T-cell (primary cell): Measurements from ENCODE around the gene MCF2L2. TPM values are rescaled to one million over a fixed set of nuclear protein-coding genes. Genes with fewer than 3 reads are reported as not detected.

Experiments
- ATAC-seq, 4 experiments: fragments of 200-7000 bp in 3 of 4; fragments of 150-1000 bp in 1 of 4; cut with Tn5 transposase; replicated peaks in 1 of 4; 1 replicate in 3 of 4; 2 replicates in 1 of 4; pipeline ENCODE4 v1.10.0; 2021; ENCODE audit warnings: moderate library complexity in 3 of 4, mild to moderate bottlenecking in 2 of 4, moderate number of reproducible peaks in 1 of 4
- CTCF ChIA-PET, 2 donors: fragments of 300-600 bp; sonication (Branson Sonifier 250); formaldehyde crosslinking; loops; one replicate each; lab custom pipeline; 2022; ENCODE audit warnings: antibody characterized with exemption in 2 of 2; lab: Charles Lee
- POLR2A ChIA-PET, 2 donors: fragments of 300-600 bp; sonication (Branson Sonifier 250); formaldehyde crosslinking; loops; one replicate each; lab custom pipeline; 2022; ENCODE audit warnings: antibody characterized with exemption in 2 of 2; lab: Charles Lee
- DNase-seq, 35 experiments: peaks; one replicate each; pipeline versions ENCODE4 v3.0.0 to v3.0.0-alpha.2; 2013 to 2023
- H3K27ac ChIP-seq: one replicate; pipeline ENCODE4 v1.5.1; 2013; ENCODE audit warnings: low read length
- H3K27me3 ChIP-seq, 2 experiments: replicated peaks in 1 of 2; 1 replicate in 1 of 2; 2 replicates in 1 of 2; pipeline versions ENCODE4 v1.6.1 to v1.7.0; 2013; ENCODE audit warnings: low read length in 1 of 2, mixed read lengths in 1 of 2; ENCODE audit not compliant: control insufficient read depth in 2 of 2, insufficient read depth in 2 of 2; ENCODE audit errors: extremely low read depth in 1 of 2
- H3K36me3 ChIP-seq, 2 donors: 1 replicate in 1 of 2; 2 replicates in 1 of 2; pipeline versions ENCODE4 v1.6.1 to v1.7.0; 2013; ENCODE audit warnings: low read length in 1 of 2; ENCODE audit not compliant: control insufficient read depth in 2 of 2, insufficient read depth in 1 of 2; ENCODE audit errors: extremely low read depth in 1 of 2
- H3K4me1 ChIP-seq, 2 experiments: 1 replicate in 1 of 2; 2 replicates in 1 of 2; pipeline versions ENCODE4 v1.6.1 to v1.7.0; 2013; ENCODE audit warnings: low read length in 2 of 2, mixed read lengths in 1 of 2; ENCODE audit not compliant: insufficient read depth in 2 of 2, control insufficient read depth in 1 of 2; ENCODE audit errors: extremely low read depth in 1 of 2
- H3K4me3 ChIP-seq, 2 donors: 1 replicate in 1 of 2; 2 replicates in 1 of 2; pipeline versions ENCODE4 v1.5.1 to v1.7.0; 2013; ENCODE audit warnings: mild to moderate bottlenecking in 2 of 2, low read length in 1 of 2, moderate library complexity in 1 of 2; ENCODE audit not compliant: control insufficient read depth in 1 of 2; ENCODE audit errors: extremely low read depth in 1 of 2
- H3K9me3 ChIP-seq: 2 replicates; pipeline ENCODE4 v1.7.0; 2013
- H3K27ac Mint-ChIP-seq, 2 donors: one replicate each; pipeline ENCODE4 v1.8.0; 2020 to 2021; ENCODE audit warnings: mild to moderate bottlenecking in 2 of 2, mixed read lengths in 2 of 2
- H3K27me3 Mint-ChIP-seq, 2 donors: one replicate each; pipeline ENCODE4 v1.8.0; 2021 to 2022; ENCODE audit warnings: mixed read lengths in 2 of 2
- H3K36me3 Mint-ChIP-seq: one replicate; pipeline ENCODE4 v1.8.0; 2021; ENCODE audit warnings: mixed read lengths
- H3K4me1 Mint-ChIP-seq, 3 donors: one replicate each; pipeline ENCODE4 v1.8.0; 2020 to 2022; ENCODE audit warnings: mixed read lengths in 3 of 3, mild to moderate bottlenecking in 1 of 3
- H3K4me3 Mint-ChIP-seq, 3 donors: one replicate each; pipeline ENCODE4 v1.8.0; 2020 to 2022; ENCODE audit warnings: mild to moderate bottlenecking in 3 of 3, mixed read lengths in 3 of 3, moderate library complexity in 3 of 3
- H3K9me3 Mint-ChIP-seq, 3 donors: one replicate each; pipeline ENCODE4 v1.8.0; 2020 to 2022; ENCODE audit warnings: mixed read lengths in 3 of 3
- WGBS: methylation state at CpG from one replicate; pipeline ENCODE4 v1.1.5; 2013; ENCODE audit warnings: missing lambda C conversion rate; ENCODE audit not compliant: insufficient coverage; 5-methylcytosine and 5-hydroxymethylcytosine counted together
- total RNA-seq, 35 experiments: library from RNA in 6 of 35; stranded (reverse) in 6 of 35; fragments of 120-200 nt in 1 of 35; gene quantifications; one replicate each; pipeline versions ENCODE4 v1.2.1 to v1.2.4 and lab custom pipeline; 2013 to 2026

MCF2L2 gene
- total RNA-seq, 5 donors from 2014 or later (not counting 1 experiment from before 2014, with no cell fraction given): 4.8 to 8.1 (median 5.9) TPM

DNA sequence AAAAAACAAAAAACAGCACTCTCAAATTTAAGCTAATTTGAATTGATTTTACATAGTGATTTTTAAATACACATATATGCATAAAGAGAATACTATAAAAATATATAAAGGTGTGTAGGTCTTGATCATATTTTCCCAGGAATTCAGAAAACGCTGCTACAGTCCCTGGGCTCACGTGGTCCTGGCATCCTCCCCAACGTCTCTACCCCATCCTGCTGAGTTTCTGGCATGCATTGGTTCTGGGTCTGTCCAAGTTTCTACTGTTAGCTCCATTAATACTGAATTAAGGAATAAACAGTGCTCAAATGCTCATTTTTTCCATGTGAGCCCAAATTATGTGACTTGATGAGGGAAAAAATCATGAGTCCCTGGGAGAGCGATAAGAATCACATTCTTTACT lies 233.2 kb downstream of the MCF2L2 start:
- CTCF ChIA-PET: no interaction called here
- H3K9me3 Mint-ChIP-seq: no peaks in the 10 kb centered on the region

GRCh38 chr3:183193762-183194689 lies 234.4 kb downstream of the MCF2L2 start:
- no peaks in the 10 kb centered on the region for H3K4me1 ChIP-seq
- no peak for ATAC-seq
- POLR2A ChIA-PET: interaction anchor here in 1 of 2 donors (0.6 kb wide), 1 partner anchor 17 kb away, joined by 5 read pairs; no protein-coding TSS in a partner anchor
- H3K4me1 Mint-ChIP-seq: no peaks in the 10 kb centered on the region
- no peak overlapping the region for H3K4me3 Mint-ChIP-seq
- H3K9me3 ChIP-seq: no peaks in the 10 kb centered on the region
- no peaks in the 10 kb centered on the region for H3K9me3 Mint-ChIP-seq
- no peak for DNase-seq
- no peak overlapping the region for H3K4me3 ChIP-seq
- H3K27ac Mint-ChIP-seq: no peak overlapping the region
- H3K36me3 Mint-ChIP-seq: no peaks in the 10 kb centered on the region
- H3K36me3 ChIP-seq: no peaks in the 10 kb centered on the region
- WGBS: 90% methylated on average over 4 of the region's 10 CpGs
- CTCF ChIA-PET: interaction anchor here in 1 of 2 donors (0.6 kb wide), 1 partner anchor 92 kb away, joined by 5 read pairs; no protein-coding TSS in a partner anchor
- H3K27me3 Mint-ChIP-seq: peaks cover 0 to 4% of the 10 kb centered on the region in 2 donors
- no peak overlapping the region for H3K27ac ChIP-seq
- H3K27me3 ChIP-seq: no peaks in the 10 kb centered on the region

More for the DNA sequence above, 233.2 kb downstream of the MCF2L2 start:
- Mint-ChIP-seq H3K36me3 (no peaks in the 10 kb centered on the region), H3K27ac (no peak overlapping the region), H3K4me1 (no peaks in the 10 kb centered on the region), H3K4me3 (no peak overlapping the region), H3K27me3 (peaks cover 0 to 4% of the 10 kb centered on the region in 2 donors)
- Histone ChIP-seq H3K4me1 (no peaks in the 10 kb centered on the region), H3K27ac (no peak overlapping the region), H3K36me3 (no peaks in the 10 kb centered on the region), H3K27me3 (no peaks in the 10 kb centered on the region), H3K4me3 (no peak overlapping the region), H3K9me3 (no peaks in the 10 kb centered on the region)
- WGBS: no CpG with 5 or more reads among the region's 4 CpGs
- ATAC-seq (no peak), DNase-seq (no peak)
- POLR2A ChIA-PET: interaction anchor here in 1 of 2 donors (0.6 kb wide), 1 partner anchor 104 kb away, joined by 3 read pairs; no protein-coding TSS in a partner anchor

DNA sequence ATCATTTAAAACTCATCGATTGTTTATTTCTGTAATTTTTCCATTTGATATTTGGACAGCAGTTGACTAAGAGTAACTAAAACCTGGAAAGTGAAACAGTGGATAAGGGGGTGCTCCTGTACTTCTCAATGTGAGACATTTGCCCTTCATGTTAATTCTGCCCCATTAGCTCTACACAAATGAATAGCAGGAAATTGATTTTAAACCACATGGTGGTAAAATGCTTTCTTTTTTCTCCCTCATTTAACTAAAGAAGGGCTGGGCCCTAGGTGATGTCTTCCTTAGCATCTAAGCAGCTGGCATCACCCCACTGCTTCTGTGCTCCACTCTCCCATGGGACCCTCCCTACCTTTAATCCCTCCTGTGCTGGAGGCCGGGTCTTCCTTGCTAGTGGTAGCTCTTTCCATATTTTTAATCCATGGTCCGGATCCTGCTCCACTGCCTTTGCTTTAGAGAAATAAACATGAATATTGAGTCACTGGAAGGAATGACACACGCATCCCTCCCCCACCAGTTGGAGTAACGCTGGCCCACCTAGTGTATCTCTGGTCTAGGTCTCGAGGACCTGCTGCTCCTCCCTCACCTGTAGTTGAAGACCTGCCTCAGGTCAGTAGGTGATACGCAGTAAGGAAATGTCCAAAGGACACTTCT lies 235.6 kb downstream of the MCF2L2 start:
- H3K27ac ChIP-seq: no peak overlapping the region
- H3K36me3 ChIP-seq: no peaks in the 10 kb centered on the region
- no peak overlapping the region for H3K4me3 ChIP-seq
- Mint-ChIP-seq H3K4me3 (no peak overlapping the region), H3K9me3 (no peaks in the 10 kb centered on the region), H3K36me3 (no peaks in the 10 kb centered on the region), H3K4me1 (no peaks in the 10 kb centered on the region), H3K27me3 (peaks cover 0 to 4% of the 10 kb centered on the region in 2 donors), H3K27ac (no peak overlapping the region)
- ChIA-PET POLR2A (no interaction called here), CTCF (no interaction called here)
- DNase-seq (no peak), ATAC-seq (no peak)
- H3K27me3 ChIP-seq: no peaks in the 10 kb centered on the region
- WGBS: 97% methylated on average over 4 of the region's 7 CpGs
- H3K4me1 ChIP-seq: no peaks in the 10 kb centered on the region
- no peaks in the 10 kb centered on the region for H3K9me3 ChIP-seq

DNA sequence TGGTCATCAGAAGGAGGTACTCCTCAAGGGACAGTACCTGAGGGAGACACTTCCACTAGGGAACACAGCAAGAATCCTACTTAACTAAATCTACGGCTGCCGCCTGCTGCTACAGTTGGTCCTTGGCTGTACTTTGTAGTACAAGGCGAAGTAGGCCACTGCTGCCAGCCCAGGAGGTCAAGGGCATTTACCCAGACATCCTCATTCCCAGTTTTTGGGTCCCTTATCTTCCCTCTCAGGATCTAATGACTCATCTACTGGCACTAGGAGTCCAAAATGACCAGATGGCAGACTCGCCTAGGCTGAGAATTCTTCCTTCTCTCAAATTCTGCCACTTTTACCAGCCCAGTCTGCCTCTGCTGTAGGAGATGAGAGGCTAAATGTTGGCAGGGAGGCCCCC lies 238.8 kb downstream of the MCF2L2 start:
- Mint-ChIP-seq H3K27ac (no peak overlapping the region), H3K4me3 (no peak overlapping the region), H3K27me3 (no peaks in the 10 kb centered on the region), H3K4me1 (no peaks in the 10 kb centered on the region), H3K36me3 (no peaks in the 10 kb centered on the region), H3K9me3 (no peaks in the 10 kb centered on the region)
- WGBS: 100% methylated on average over 3 of the region's 4 CpGs
- POLR2A ChIA-PET: no interaction called here
- no peaks in the 10 kb centered on the region for H3K9me3 ChIP-seq
- no peak for ATAC-seq
- no peaks in the 10 kb centered on the region for H3K36me3 ChIP-seq
- no peak for DNase-seq
- H3K27me3 ChIP-seq: no peaks in the 10 kb centered on the region
- H3K4me3 ChIP-seq: no peak overlapping the region
- H3K4me1 ChIP-seq: no peaks in the 10 kb centered on the region
- CTCF ChIA-PET: no interaction called here
- no peak overlapping the region for H3K27ac ChIP-seq

DNA sequence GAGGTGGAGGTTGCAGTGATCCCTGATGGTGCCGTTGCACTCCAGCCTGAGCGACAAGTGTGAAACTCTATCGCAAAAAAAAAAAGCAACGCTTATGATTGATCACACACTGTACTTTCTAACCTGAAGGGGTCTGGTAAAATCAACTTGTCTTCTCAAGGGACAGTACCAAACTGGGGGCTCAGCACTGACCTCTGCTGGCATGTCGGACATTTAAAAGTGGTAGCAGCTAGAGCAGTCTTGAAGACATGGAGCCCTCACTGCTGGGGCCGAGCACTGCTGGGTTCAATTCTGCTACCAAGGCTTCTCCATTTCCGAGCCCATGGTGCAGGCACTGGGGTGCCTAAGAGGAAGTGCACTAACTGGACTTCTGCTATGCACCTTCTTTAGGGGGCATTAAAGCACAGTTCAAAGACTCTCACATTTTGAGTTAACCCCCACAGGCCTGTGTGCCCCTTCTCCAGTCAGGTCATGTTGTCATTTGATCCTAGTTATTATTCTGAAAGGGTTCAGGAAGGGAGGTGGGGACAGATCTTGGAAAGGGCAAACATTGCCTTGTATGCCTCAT lies 239.4 kb downstream of the MCF2L2 start:
- no peaks in the 10 kb centered on the region for H3K4me1 Mint-ChIP-seq
- no peaks in the 10 kb centered on the region for H3K27me3 ChIP-seq
- DNase-seq: peak in 10 of 35 experiments; percentile 10 to 40 (median 22)

GRCh38 chr3:183185696-183186095 lies 242.7 kb downstream of the MCF2L2 start:
- H3K27me3 Mint-ChIP-seq: peaks cover 0 to 3% of the 10 kb centered on the region in 2 donors
- ChIA-PET CTCF (interaction anchor here (0.6 to 2.7 kb wide), 15 partner anchors 11 to 1475 kb away, joined by 3 to 66 read pairs (median 5); partner anchors contain the start of gene PARL (in 1 of the 2)), POLR2A (interaction anchor here in 1 of 2 donors (0.6 kb wide), 1 partner anchor 1073 kb away, joined by 4 read pairs; no protein-coding TSS in a partner anchor)
- Histone ChIP-seq H3K36me3 (no peaks in the 10 kb centered on the region), H3K9me3 (no peaks in the 10 kb centered on the region), H3K4me3 (no peak overlapping the region), H3K4me1 (no peaks in the 10 kb centered on the region), H3K27ac (no peak overlapping the region), H3K27me3 (peaks cover 0 to 8% of the 10 kb centered on the region in 2 experiments)
- ATAC-seq (no peak), DNase-seq (no peak)
- no peak overlapping the region for H3K27ac Mint-ChIP-seq
- no peaks in the 10 kb centered on the region for H3K36me3 Mint-ChIP-seq
- WGBS: 50% methylated on average over 3 of the region's 4 CpGs
- H3K4me1 Mint-ChIP-seq: no peaks in the 10 kb centered on the region
- no peaks in the 10 kb centered on the region for H3K9me3 Mint-ChIP-seq
- H3K4me3 Mint-ChIP-seq: no peak overlapping the region

More for the DNA sequence above, 239.4 kb downstream of the MCF2L2 start:
- no peaks in the 10 kb centered on the region for H3K9me3 Mint-ChIP-seq
- no peaks in the 10 kb centered on the region for H3K36me3 Mint-ChIP-seq
- ChIA-PET CTCF (no interaction called here), POLR2A (no interaction called here)
- H3K4me3 ChIP-seq: no peak overlapping the region
- H3K27me3 Mint-ChIP-seq: no peaks in the 10 kb centered on the region
- H3K27ac Mint-ChIP-seq: no peak overlapping the region
- ATAC-seq: peak in 2 of 4 experiments; percentile 38 to 56
- 90% methylated on average over 5 of the region's 7 CpGs for WGBS
- H3K27ac ChIP-seq: no peak overlapping the region
- no peaks in the 10 kb centered on the region for H3K36me3 ChIP-seq
- H3K9me3 ChIP-seq: no peaks in the 10 kb centered on the region
- no peaks in the 10 kb centered on the region for H3K4me1 ChIP-seq
- no peak overlapping the region for H3K4me3 Mint-ChIP-seq
